GM23248 (cell line): ENCODE results near the gene BDH1. TPM values are rescaled to one million over a fixed set of nuclear protein-coding genes. Genes with fewer than 3 reads are reported as not detected.

Experiments used
- DNase-seq: peaks from one replicate; pipeline ENCODE4 v3.0.0-alpha.2; 2015
- H2AFZ ChIP-seq: fragments of 200-600 bp; sonication (generic); 2 replicates; pipeline ENCODE4 v1.6.1; 2016; ENCODE audit warnings: antibody characterized with exemption
- H3F3A ChIP-seq: fragments of 200-600 bp; sonication (generic); 2 replicates; pipeline ENCODE4 v1.6.1; 2016; ENCODE audit warnings: mild to moderate bottlenecking, antibody characterized with exemption, mixed run types; ENCODE audit not compliant: insufficient read depth
- H3K27ac ChIP-seq: fragments of 200-600 bp; sonication (generic); 2 replicates; pipeline ENCODE4 v1.5.1; 2016; ENCODE audit warnings: mild to moderate bottlenecking
- H3K27me3 ChIP-seq: fragments of 200-600 bp; sonication (generic); replicated peaks from 2 replicates; pipeline ENCODE4 v1.6.1; 2016; ENCODE audit warnings: mild to moderate bottlenecking; ENCODE audit not compliant: insufficient read depth
- H3K36me3 ChIP-seq: fragments of 200-600 bp; sonication (generic); 2 replicates; pipeline ENCODE4 v1.6.1; 2016; ENCODE audit warnings: low read depth, mild to moderate bottlenecking
- H3K4me1 ChIP-seq: fragments of 200-600 bp; sonication (generic); 2 replicates; pipeline ENCODE4 v1.6.1; 2016; ENCODE audit warnings: mild to moderate bottlenecking; ENCODE audit not compliant: insufficient read depth
- H3K4me2 ChIP-seq: fragments of 200-600 bp; sonication (generic); one replicate; pipeline ENCODE4 v1.6.1; 2016; ENCODE audit warnings: mild to moderate bottlenecking; ENCODE audit not compliant: unreplicated experiment
- H3K4me3 ChIP-seq: fragments of 200-600 bp; sonication (generic); 2 replicates; pipeline ENCODE4 v1.5.1; 2016; ENCODE audit warnings: mild to moderate bottlenecking
- H3K79me2 ChIP-seq: fragments of 200-600 bp; sonication (generic); 2 replicates; pipeline ENCODE4 v1.6.1; 2016; ENCODE audit warnings: mild to moderate bottlenecking; ENCODE audit not compliant: insufficient read depth
- H3K9ac ChIP-seq: fragments of 200-600 bp; sonication (generic); 2 replicates; pipeline ENCODE4 v1.6.1; 2016; ENCODE audit warnings: mild to moderate bottlenecking
- H3K9me2 ChIP-seq: fragments of 200-600 bp; sonication (generic); 2 replicates; pipeline ENCODE4 v1.6.1; 2016; ENCODE audit warnings: mixed run types, mild to moderate bottlenecking, moderate library complexity; ENCODE audit not compliant: insufficient read depth
- H3K9me3 ChIP-seq: fragments of 200-600 bp; sonication (generic); one replicate; pipeline ENCODE4 v1.6.1; 2017; ENCODE audit warnings: low read depth
- H4K20me1 ChIP-seq: fragments of 200-600 bp; sonication (generic); 2 replicates; pipeline ENCODE4 v1.6.0; 2016; ENCODE audit not compliant: insufficient read depth
- EZH2 ChIP-seq: fragments of 200-600 bp; sonication (generic); IDR thresholded peaks from 2 replicates; pipeline ENCODE4 v1.6.1; 2018; ENCODE audit warnings: antibody characterized with exemption, mild to moderate bottlenecking; ENCODE audit not compliant: insufficient read depth, poor library complexity, severe bottlenecking
- EZH2phosphoT487 ChIP-seq: fragments of 200-600 bp; sonication (generic); IDR thresholded peaks from 2 replicates; pipeline ENCODE4 v1.6.1; 2018; ENCODE audit warnings: antibody characterized with exemption, moderate library complexity, mild to moderate bottlenecking, low read depth; ENCODE audit not compliant: insufficient read depth
- WGBS, 2 experiments: methylation state at CpG; one replicate each; pipeline ENCODE4 v1.1.6; 2015 to 2017; ENCODE audit warnings: low lambda C conversion rate in 2 of 2, low coverage in 1 of 2; ENCODE audit errors: missing lambda C conversion rate in 2 of 2; 5-methylcytosine and 5-hydroxymethylcytosine counted together
- in situ Hi-C: fragments of 300-500 bp; cut with MboI; formaldehyde crosslinking; loops from 2 replicates; pipeline ENCODE4 v1.15.0; 2020
- polyA plus RNA-seq: library from polyadenylated mRNA; unstranded; fragments of >200 nt; fragmentation: Nextera tagmentation; extraction: Ambion mirVana; gene quantifications from 2 replicates; pipeline ENCODE4 v1.2.1, GENCODE V29; 2016
- total RNA-seq: library from RNA; depleted of rRNA; stranded (reverse); fragments of >200 nt; shearing (Covaris generic); gene quantifications from 2 replicates; pipeline ENCODE4 v1.2.3, GENCODE V29; 2014

The BDH1 gene
- total and polyA plus RNA-seq, 2 experiments from 2014 or later, result 2.7 to 3.4 TPM

- Histone ChIP-seq H3K27ac (no peak overlapping the region), H3K9me2 (no peaks in the 10 kb centered on the region), H3K4me3 (no peak overlapping the region), H3K4me1 (no peaks in the 10 kb centered on the region), H3F3A (no peaks in the 10 kb centered on the region), H3K9me3 (no peaks in the 10 kb centered on the region), H3K9ac (no peak overlapping the region), H3K4me2 (no peak overlapping the region), H2AFZ (no peak overlapping the region), H3K79me2 (no peaks in the 10 kb centered on the region), H4K20me1 (no peaks in the 10 kb centered on the region), H3K27me3 (peaks cover 23% of the 10 kb centered on the region), H3K36me3 (no peaks in the 10 kb centered on the region)
- no peak for TF ChIP-seq EZH2
- TF ChIP-seq EZH2phosphoT487, result no peak
- WGBS, 2 experiments, result 44 to 45% methylated on average over 5 of the region's 5 CpGs
- no peak for DNase-seq
- in situ Hi-C loops, result no loop called here
Observed at GRCh38 chr3:197561926-197562325, 6.2 kb upstream of the BDH1 start.

- whole genome bisulfite sequencing, 2 experiments, result 63 to 66% methylated on average over 3 of the region's 3 CpGs
- no peaks in the 10 kb centered on the region for H3F3A ChIP-seq
- DNase-seq, result no peak
- H3K9me3 ChIP-seq, result no peaks in the 10 kb centered on the region
- TF ChIP-seq EZH2 (no peak), EZH2phosphoT487 (no peak)
- no peaks in the 10 kb centered on the region for H3K4me1 ChIP-seq
- H3K36me3 ChIP-seq, result no peaks in the 10 kb centered on the region
- H3K79me2 ChIP-seq, result no peaks in the 10 kb centered on the region
- in situ Hi-C loops, result no loop called here
- no peak overlapping the region for H2AFZ ChIP-seq
- H3K4me3 ChIP-seq, result no peak overlapping the region
- no peak overlapping the region for H3K4me2 ChIP-seq
- H4K20me1 ChIP-seq, result no peaks in the 10 kb centered on the region
- peaks cover 36% of the 10 kb centered on the region for H3K27me3 ChIP-seq
- H3K27ac ChIP-seq, result no peak overlapping the region
- no peaks in the 10 kb centered on the region for H3K9me2 ChIP-seq
- H3K9ac ChIP-seq, result no peak overlapping the region
Observed at GRCh38 chr3:197559651-197560050, 3.9 kb upstream of the BDH1 start.

GRCh38 chr3:197554562-197555280 is 1.0 kb downstream of the BDH1 start:
- Histone ChIP-seq H3K79me2 (no peaks in the 10 kb centered on the region), H3K9me2 (no peaks in the 10 kb centered on the region), H3K36me3 (no peaks in the 10 kb centered on the region), H3K4me2 (peak overlapping the region; percentile 99), H3K27me3 (peaks cover 27% of the 10 kb centered on the region), H3K4me3 (peak overlapping the region; percentile 88), H4K20me1 (no peaks in the 10 kb centered on the region), H3K9ac (peak overlapping the region; percentile 83), H3F3A (peaks cover 9% of the 10 kb centered on the region), H3K27ac (peak overlapping the region; percentile 85), H3K4me1 (0 out of 2 replicates have a peak, but pooled peaks cover 7% of the 10 kb centered on the region), H2AFZ (peak overlapping the region; percentile 98), H3K9me3 (no peaks in the 10 kb centered on the region)
- no peak for TF ChIP-seq EZH2
- TF ChIP-seq EZH2phosphoT487, result no peak
- peak; percentile 99 for DNase-seq
- in situ Hi-C loops, result no loop called here
- 1 to 3% methylated on average over 30 to 51 of the region's 60 CpGs for WGBS, 2 experiments

- Histone ChIP-seq H3K4me2 (peak overlapping the region; percentile 99), H3K79me2 (no peaks in the 10 kb centered on the region), H3K9me3 (no peaks in the 10 kb centered on the region), H3K27me3 (peaks cover 25% of the 10 kb centered on the region), H3K36me3 (no peaks in the 10 kb centered on the region), H3K4me3 (peak overlapping the region; percentile 88), H3K9me2 (no peaks in the 10 kb centered on the region), H2AFZ (peak overlapping the region; percentile 98), H3F3A (peaks cover 9% of the 10 kb centered on the region), H3K4me1 (0 out of 2 replicates have a peak, but pooled peaks cover 7% of the 10 kb centered on the region), H3K9ac (peak overlapping the region; percentile 83), H3K27ac (peak overlapping the region; percentile 85), H4K20me1 (no peaks in the 10 kb centered on the region)
- WGBS, 2 experiments, result 5 to 8% methylated on average over 10 of the region's 10 CpGs
- no peak for TF ChIP-seq EZH2
- TF ChIP-seq EZH2phosphoT487, result no peak
- in situ Hi-C loops, result no loop called here
- DNase-seq, result no peak
Observed at GRCh38 chr3:197554196-197554561, 1.6 kb downstream of the BDH1 start.
